Activated CD8-positive, alpha-beta T cell treated with anti-CD3 and anti-CD28 coated beads, Interleukin-2, amount 10 ng/mL, durations not matched to agents 7 days and 5 days (primary cell): ENCODE measurements around the gene SCG2. TPM values are rescaled to one million over a fixed set of nuclear protein-coding genes. Genes with fewer than 3 reads are reported as not detected.

Experiments used
- ATAC-seq: fragments of 150-1000 bp; cut with Tn5 transposase; one replicate; pipeline ENCODE4 v1.10.0; 2021; ENCODE audit warnings: moderate library complexity
- CTCF ChIA-PET: fragments of 350-600 bp; sonication (Branson Sonifier 250); formaldehyde crosslinking; loops from one replicate; lab custom pipeline; 2021; ENCODE audit warnings: antibody characterized with exemption; lab: Charles Lee
- POLR2A ChIA-PET: fragments of 350-600 bp; sonication (Branson Sonifier 250); formaldehyde crosslinking; loops from one replicate; lab custom pipeline; 2021; ENCODE audit warnings: antibody characterized with exemption; lab: Charles Lee
- DNase-seq: peaks from one replicate; pipeline ENCODE4 v3.0.0-alpha.2; 2020
- H3K27ac Mint-ChIP-seq: one replicate; pipeline ENCODE4 v1.8.0; 2021; ENCODE audit warnings: mild to moderate bottlenecking, mixed read lengths
- H3K27me3 Mint-ChIP-seq: one replicate; pipeline ENCODE4 v1.8.0; 2021; ENCODE audit warnings: low read depth, mixed read lengths
- H3K36me3 Mint-ChIP-seq: one replicate; pipeline ENCODE4 v1.8.0; 2021; ENCODE audit warnings: low read depth, mixed read lengths
- H3K4me1 Mint-ChIP-seq: one replicate; pipeline ENCODE4 v1.8.0; 2021; ENCODE audit warnings: low read depth, mixed read lengths
- H3K4me3 Mint-ChIP-seq: one replicate; pipeline ENCODE4 v1.8.0; 2021; ENCODE audit warnings: mild to moderate bottlenecking, mixed read lengths
- H3K9me3 Mint-ChIP-seq: one replicate; pipeline ENCODE4 v1.8.0; 2022; ENCODE audit warnings: mixed read lengths; ENCODE audit not compliant: insufficient read depth
- total RNA-seq, 2 experiments: library from RNA; stranded (reverse); gene quantifications; one replicate each; pipeline ENCODE4 v1.2.3, GENCODE V29; 2021

Gene SCG2
- total RNA-seq, 2 experiments from 2014 or later, result not detected

DNA sequence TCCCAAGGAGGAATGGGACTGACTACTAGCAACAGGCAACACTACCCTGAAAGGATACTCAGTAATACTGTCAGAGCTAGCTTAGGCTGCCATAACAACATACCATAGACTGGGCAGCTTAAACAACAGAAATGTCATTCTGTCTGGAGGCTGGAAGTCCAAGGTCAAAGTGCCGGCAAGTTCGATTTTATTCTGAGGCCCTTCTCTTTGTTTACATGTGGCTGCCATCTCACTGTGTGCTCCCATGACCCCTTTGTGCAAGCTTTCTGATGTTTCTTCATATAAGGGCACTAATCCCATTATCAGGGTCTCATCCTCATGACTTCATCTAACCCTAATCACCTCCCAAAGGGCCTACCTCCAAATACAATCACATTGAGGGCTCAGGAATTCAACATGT, 30.7 kb upstream of the SCG2 start:
- H3K4me3 Mint-ChIP-seq, result no peak overlapping the region
- ATAC-seq (no peak), DNase-seq (no peak)
- H3K36me3 Mint-ChIP-seq, result no peaks in the 10 kb centered on the region
- POLR2A ChIA-PET, result no interaction called here
- no peaks in the 10 kb centered on the region for H3K4me1 Mint-ChIP-seq
- no peaks in the 10 kb centered on the region for H3K9me3 Mint-ChIP-seq
- CTCF ChIA-PET, result no interaction called here
- H3K27me3 Mint-ChIP-seq, result no peaks in the 10 kb centered on the region
- no peak overlapping the region for H3K27ac Mint-ChIP-seq

GRCh38 chr2:223626716-223627115, 24.6 kb upstream of the SCG2 start:
- no peaks in the 10 kb centered on the region for H3K9me3 Mint-ChIP-seq
- CTCF ChIA-PET, result no interaction called here
- ATAC-seq, result no peak

GRCh38 chr2:223625652-223626051, 23.5 kb upstream of the SCG2 start:
- H3K36me3 Mint-ChIP-seq, result no peaks in the 10 kb centered on the region
- no peak overlapping the region for H3K27ac Mint-ChIP-seq
- H3K4me3 Mint-ChIP-seq, result no peak overlapping the region
- CTCF ChIA-PET, result no interaction called here
- no peaks in the 10 kb centered on the region for H3K9me3 Mint-ChIP-seq
- ATAC-seq (no peak), DNase-seq (no peak)
- POLR2A ChIA-PET, result no interaction called here
- H3K4me1 Mint-ChIP-seq, result no peaks in the 10 kb centered on the region
- no peaks in the 10 kb centered on the region for H3K27me3 Mint-ChIP-seq

More at GRCh38 chr2:223626716-223627115, 24.6 kb upstream of the SCG2 start:
- Mint-ChIP-seq H3K27ac (no peak overlapping the region), H3K4me1 (no peaks in the 10 kb centered on the region), H3K36me3 (no peaks in the 10 kb centered on the region), H3K4me3 (no peak overlapping the region), H3K27me3 (no peaks in the 10 kb centered on the region)
- DNase-seq, result no peak
- POLR2A ChIA-PET, result no interaction called here

DNA sequence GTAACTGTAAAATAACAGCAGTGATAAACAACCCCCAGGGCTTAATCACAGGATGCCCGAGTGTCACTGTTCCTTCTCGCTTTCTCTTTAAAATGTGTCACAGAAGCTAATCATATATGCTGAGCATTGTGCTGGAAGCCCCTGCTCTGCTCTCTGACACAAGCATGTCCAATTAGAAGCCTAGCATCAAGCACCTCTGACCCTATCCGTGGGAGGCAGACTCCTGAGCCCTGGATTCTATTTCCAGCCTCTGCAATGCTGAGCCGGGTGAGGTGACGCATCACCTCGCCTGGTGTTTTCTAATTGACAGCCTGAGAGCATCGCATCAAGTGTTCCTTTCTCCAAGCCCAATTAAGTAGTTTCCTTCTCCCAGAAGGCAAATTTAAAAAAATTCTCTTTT, 19.7 kb upstream of the SCG2 start:
- Mint-ChIP-seq H3K36me3 (no peaks in the 10 kb centered on the region), H3K4me1 (no peaks in the 10 kb centered on the region), H3K4me3 (no peak overlapping the region), H3K27ac (no peak overlapping the region), H3K9me3 (no peaks in the 10 kb centered on the region), H3K27me3 (peaks cover 3% of the 10 kb centered on the region)
- no peak for ATAC-seq
- DNase-seq, result no peak
- CTCF ChIA-PET, result no interaction called here
- POLR2A ChIA-PET, result no interaction called here

DNA sequence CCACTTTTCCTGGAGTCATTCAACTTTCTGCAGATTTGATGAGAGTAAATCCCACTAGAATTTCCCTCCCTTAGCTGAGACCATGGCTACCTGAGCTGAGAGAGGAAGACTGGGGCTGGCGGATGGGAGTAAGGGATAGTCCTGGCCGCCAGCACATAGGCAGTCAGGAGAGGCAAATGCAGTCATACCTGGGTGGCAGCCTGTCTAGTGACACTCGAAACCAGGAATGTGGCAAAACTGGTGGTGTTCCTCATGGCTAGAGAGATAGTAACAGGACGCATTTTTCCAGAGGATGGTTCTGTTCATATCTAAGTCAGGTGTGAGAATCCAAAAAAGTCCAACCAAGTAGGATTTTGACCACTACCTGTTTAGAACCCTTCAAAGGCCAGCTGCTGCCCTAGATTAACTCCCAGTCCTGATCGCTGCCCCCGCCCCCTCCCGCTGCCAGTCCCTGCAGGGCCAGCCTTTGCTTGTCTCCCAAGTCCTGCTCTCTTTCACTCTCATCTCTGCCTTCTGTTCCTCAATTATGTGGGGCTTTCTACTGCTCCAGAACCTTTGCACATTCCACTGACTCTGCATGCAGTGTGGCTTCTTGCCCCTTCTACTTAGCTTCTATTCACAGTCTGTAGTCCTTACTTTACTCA, 17.4 kb upstream of the SCG2 start:
- no peak overlapping the region for H3K27ac Mint-ChIP-seq
- H3K27me3 Mint-ChIP-seq, result peaks cover 4% of the 10 kb centered on the region
- ChIA-PET POLR2A (no interaction called here), CTCF (no interaction called here)
- no peak for DNase-seq
- H3K36me3 Mint-ChIP-seq, result no peaks in the 10 kb centered on the region
- no peak for ATAC-seq
- H3K9me3 Mint-ChIP-seq, result no peaks in the 10 kb centered on the region
- no peak overlapping the region for H3K4me3 Mint-ChIP-seq
- no peaks in the 10 kb centered on the region for H3K4me1 Mint-ChIP-seq

GRCh38 chr2:223618172-223619035, 16.2 kb upstream of the SCG2 start:
- Mint-ChIP-seq H3K9me3 (no peaks in the 10 kb centered on the region), H3K27me3 (peaks cover 15% of the 10 kb centered on the region), H3K27ac (no peak overlapping the region), H3K4me3 (no peak overlapping the region), H3K4me1 (no peaks in the 10 kb centered on the region), H3K36me3 (no peaks in the 10 kb centered on the region)
- ChIA-PET POLR2A (no interaction called here), CTCF (no interaction called here)
- ATAC-seq (no peak), DNase-seq (no peak)

DNA sequence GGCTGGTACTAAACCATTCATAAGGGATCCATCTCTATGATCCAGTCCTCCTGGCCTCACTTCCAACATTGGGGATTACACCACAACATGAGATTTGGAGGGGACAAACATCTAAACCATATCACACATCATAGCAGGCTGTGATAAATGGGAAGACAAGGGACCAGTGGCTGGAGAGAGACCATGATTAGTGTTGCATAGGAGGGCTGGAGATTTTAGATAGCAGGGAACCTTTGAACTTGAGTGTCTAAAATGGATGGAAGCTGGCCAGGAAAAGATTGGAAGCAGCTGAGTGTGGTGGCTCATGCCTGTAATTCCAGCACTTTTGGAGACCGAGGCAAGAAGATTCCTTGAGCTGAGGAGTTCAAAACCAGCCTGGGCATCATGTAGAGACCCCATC, 12.4 kb upstream of the SCG2 start:
- ATAC-seq (no peak), DNase-seq (no peak)
- ChIA-PET POLR2A (no interaction called here), CTCF (no interaction called here)
- Mint-ChIP-seq H3K27ac (no peak overlapping the region), H3K36me3 (no peaks in the 10 kb centered on the region), H3K27me3 (peaks cover 23% of the 10 kb centered on the region), H3K9me3 (no peaks in the 10 kb centered on the region), H3K4me3 (no peak overlapping the region), H3K4me1 (peaks cover 2% of the 10 kb centered on the region)

GRCh38 chr2:223613017-223613950, 11.1 kb upstream of the SCG2 start:
- Mint-ChIP-seq H3K4me3 (no peak overlapping the region), H3K27ac (no peak overlapping the region), H3K4me1 (peaks cover 2% of the 10 kb centered on the region), H3K27me3 (peaks cover 20% of the 10 kb centered on the region), H3K36me3 (no peaks in the 10 kb centered on the region), H3K9me3 (no peaks in the 10 kb centered on the region)
- POLR2A ChIA-PET, result no interaction called here
- DNase-seq (no peak), ATAC-seq (no peak)
- CTCF ChIA-PET, result no interaction called here

DNA sequence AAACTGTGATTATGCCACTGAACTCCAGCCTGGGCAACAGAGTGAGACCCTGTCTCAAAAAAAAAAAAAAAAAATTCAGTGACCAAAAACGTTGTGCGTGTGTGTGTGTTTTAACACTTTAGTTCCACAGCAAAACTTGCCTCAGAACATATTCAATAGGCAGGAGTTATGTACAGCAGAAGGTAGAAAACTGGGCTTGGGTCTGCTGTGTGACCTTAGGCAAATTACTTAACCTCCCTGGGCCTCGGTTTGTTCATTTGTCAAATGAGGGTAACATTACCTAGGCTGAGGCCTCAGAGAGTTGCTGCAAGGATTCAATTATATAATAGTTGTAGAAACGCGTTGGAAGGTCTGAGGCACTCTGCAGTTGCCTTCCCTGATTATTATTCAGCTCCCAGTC, 10.3 kb upstream of the SCG2 start:
- Mint-ChIP-seq H3K4me1 (peaks cover 2% of the 10 kb centered on the region), H3K27me3 (peaks cover 20% of the 10 kb centered on the region), H3K36me3 (no peaks in the 10 kb centered on the region), H3K27ac (no peak overlapping the region), H3K4me3 (no peak overlapping the region), H3K9me3 (no peaks in the 10 kb centered on the region)
- ChIA-PET CTCF (no interaction called here), POLR2A (no interaction called here)
- ATAC-seq (no peak), DNase-seq (no peak)

DNA sequence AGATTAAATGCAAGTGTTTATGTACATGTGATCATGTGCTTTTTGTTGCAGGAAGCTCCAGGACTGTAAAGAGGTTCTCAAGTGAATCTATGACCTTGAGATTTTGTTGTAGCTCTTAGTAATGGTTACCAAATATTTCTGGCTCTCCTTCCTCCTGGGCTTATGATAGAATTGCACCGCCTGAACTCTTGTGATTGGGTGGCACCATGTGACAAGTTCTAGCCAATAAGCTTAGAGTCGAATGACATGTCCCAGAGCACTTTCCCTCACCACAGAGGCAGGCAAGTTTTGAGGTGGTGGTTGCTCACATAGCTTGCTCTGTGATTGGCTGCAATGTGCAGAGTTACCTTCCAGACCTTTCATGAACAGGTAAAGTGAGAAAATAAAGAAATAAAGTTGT, 8.9 kb upstream of the SCG2 start:
- no peak for DNase-seq
- no peak for ATAC-seq
- CTCF ChIA-PET, result no interaction called here
- H3K9me3 Mint-ChIP-seq, result no peaks in the 10 kb centered on the region
- POLR2A ChIA-PET, result no interaction called here
- H3K27ac Mint-ChIP-seq, result no peak overlapping the region
- peaks cover 20% of the 10 kb centered on the region for H3K27me3 Mint-ChIP-seq
- H3K36me3 Mint-ChIP-seq, result no peaks in the 10 kb centered on the region
- no peak overlapping the region for H3K4me3 Mint-ChIP-seq
- peaks cover 2% of the 10 kb centered on the region for H3K4me1 Mint-ChIP-seq

GRCh38 chr2:223607476-223607875, 5.3 kb upstream of the SCG2 start:
- DNase-seq (no peak), ATAC-seq (no peak)
- peaks cover 2% of the 10 kb centered on the region for H3K27me3 Mint-ChIP-seq
- CTCF ChIA-PET, result no interaction called here
- H3K4me3 Mint-ChIP-seq, result no peak overlapping the region
- no peaks in the 10 kb centered on the region for H3K9me3 Mint-ChIP-seq
- no peak overlapping the region for H3K27ac Mint-ChIP-seq
- peaks cover 2% of the 10 kb centered on the region for H3K4me1 Mint-ChIP-seq
- POLR2A ChIA-PET, result no interaction called here
- H3K36me3 Mint-ChIP-seq, result no peaks in the 10 kb centered on the region

- Mint-ChIP-seq H3K36me3 (no peaks in the 10 kb centered on the region), H3K27ac (no peak overlapping the region), H3K9me3 (no peaks in the 10 kb centered on the region), H3K4me1 (peaks cover 3% of the 10 kb centered on the region), H3K27me3 (no peaks in the 10 kb centered on the region), H3K4me3 (no peak overlapping the region)
- ChIA-PET CTCF (no interaction called here), POLR2A (no interaction called here)
- DNase-seq (no peak), ATAC-seq (no peak)
Observed at GRCh38 chr2:223606946-223607345, 4.8 kb upstream of the SCG2 start.
